GM21717 (cell line): ENCODE data around the gene FBXO5.
"Not testable (repeated sequence)": the region's sequence is repeated elsewhere in the genome, so short reads cannot be mapped to it uniquely, and the experiment has no call there.

Experiments used
- ATAC-seq: cut with Tn5 transposase; IDR thresholded peaks from one replicate; pipeline ENCODE4 v1.9.1; 2021; ENCODE audit warnings: mild to moderate bottlenecking, moderate library complexity; ENCODE audit not compliant: unreplicated experiment

FBXO5 gene

DNA sequence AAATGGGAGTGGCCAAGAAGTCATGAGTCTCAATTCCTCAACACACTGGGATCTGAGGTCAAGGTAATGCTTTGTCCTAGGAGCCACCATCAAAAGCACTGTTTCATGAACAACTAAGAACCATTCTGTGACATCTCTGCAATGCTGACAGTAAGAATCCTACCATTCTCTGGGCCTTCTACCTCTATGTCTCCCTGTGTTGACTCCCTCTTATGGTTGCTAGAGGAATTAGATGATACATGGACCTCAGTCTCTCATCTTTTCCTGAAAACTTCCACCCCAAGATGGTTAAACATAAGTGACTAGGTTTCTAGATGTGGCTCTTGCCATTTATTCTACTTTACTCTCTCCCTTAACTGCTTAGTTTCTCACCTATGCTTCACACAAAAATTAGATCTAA lies 10.6 kb upstream of the FBXO5 start:
- ATAC-seq, result no peak

DNA sequence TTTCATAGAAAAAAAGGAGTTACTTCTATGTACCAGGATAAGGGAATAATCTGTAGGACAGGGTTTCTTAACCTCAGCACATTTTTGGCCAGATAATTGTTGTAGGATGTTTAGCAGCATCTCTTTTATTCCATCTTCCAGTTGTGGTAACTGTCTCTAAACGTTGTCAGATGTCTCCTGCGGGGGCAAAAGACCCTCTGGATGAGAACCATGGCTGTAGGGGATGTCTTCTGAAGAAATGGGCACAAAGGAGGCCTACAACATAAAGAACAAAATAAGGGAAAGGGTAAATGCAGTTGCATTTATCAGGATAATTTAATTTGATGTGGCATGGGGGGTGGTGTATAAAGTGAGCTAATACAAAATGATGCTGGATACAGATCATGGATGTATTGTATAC lies 4.1 kb upstream of the FBXO5 start:
- ATAC-seq, result no peak

- not testable (repeated sequence) for ATAC-seq
Measured at GRCh38 chr6:152985300-152985699, 2.5 kb upstream of the FBXO5 start.

GRCh38 chr6:152984513-152984872 lies 1.7 kb upstream of the FBXO5 start:
- ATAC-seq, result peak; percentile 39

- ATAC-seq, result peak; percentile 31
Measured at GRCh38 chr6:152983637-152984512, 1.0 kb upstream of the FBXO5 start.

DNA sequence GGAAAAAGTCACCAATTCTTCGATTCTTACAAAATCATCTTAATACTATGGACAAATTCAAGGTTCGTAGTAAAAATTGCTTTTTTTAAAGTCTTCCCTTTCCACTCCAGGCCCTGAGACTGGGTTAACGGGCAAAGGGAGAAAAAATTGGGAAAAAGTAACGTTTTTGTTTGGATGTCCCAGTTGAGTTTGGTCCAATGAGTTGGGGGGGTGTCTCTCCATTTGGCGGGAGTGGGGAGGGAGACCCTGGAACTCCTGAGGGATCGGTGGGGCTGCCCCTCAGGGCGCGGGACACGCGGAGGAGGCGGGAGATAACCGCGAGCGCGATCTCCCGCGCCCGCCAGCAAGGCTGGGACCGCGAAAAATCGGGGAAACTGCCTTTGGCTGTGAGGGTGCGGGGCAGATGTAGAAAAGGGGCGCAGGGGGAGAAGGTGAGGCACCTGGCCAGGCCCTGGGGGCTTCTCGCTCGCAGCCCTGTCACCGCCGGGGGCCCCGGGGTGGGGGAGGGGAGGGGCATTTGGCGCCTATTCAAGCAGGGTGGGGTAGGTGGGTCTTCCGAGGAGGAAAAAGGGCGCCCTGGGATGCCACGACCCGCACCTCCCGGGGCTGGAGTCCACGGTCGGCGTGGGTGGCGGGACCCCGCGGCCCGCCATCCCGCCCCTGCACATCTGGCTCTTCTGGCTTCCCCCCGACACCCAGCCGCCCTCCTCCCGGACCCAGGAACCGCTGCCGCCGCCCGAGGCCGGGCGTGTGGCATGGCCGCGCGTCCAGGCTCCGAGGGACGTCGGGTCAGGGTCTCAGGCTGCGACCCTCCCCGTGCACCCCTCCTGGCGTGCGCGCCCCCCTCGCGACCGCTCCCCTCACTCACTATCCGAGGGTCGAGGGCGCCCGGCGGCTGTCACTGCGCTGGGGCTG lies 595 bp downstream of the FBXO5 start:
- peak; percentile 1 for ATAC-seq

DNA sequence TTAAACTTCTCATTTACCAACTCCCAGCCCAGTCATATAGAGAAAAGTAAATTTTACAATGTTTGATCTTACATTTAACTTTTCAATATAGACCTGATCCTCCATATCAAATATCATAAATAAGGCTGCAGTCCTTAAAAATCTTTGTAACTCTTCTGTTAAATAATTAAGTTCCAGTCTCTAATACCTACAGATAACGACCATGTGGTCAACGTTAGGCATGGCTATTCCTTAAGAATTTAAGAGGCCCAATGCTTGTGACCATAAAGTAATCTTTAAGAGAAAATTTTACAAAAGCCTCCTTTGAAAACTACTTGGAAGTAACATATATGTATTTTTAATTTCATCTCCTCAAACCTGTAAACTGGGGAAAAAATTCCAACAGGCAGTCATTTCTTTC lies 1.6 kb downstream of the FBXO5 start:
- ATAC-seq, result no peak

GRCh38 chr6:152980656-152981055 lies 2.2 kb downstream of the FBXO5 start:
- ATAC-seq, result no peak

- ATAC-seq, result no peak
Measured at GRCh38 chr6:152979116-152979515, 3.7 kb downstream of the FBXO5 start.

GRCh38 chr6:152978058-152978457 lies 4.8 kb downstream of the FBXO5 start:
- ATAC-seq, result no peak

GRCh38 chr6:152977556-152977955 lies 5.3 kb downstream of the FBXO5 start:
- ATAC-seq, result no peak

GRCh38 chr6:152976749-152977148 lies 6.1 kb downstream of the FBXO5 start:
- no peak for ATAC-seq

- no peak for ATAC-seq
Measured at GRCh38 chr6:152975204-152975915, 7.5 kb downstream of the FBXO5 start.

- no peak for ATAC-seq
Measured at GRCh38 chr6:152973916-152974315, 8.9 kb downstream of the FBXO5 start.

- ATAC-seq, result no peak
Measured at GRCh38 chr6:152969688-152970418, 13.0 kb downstream of the FBXO5 start.

DNA sequence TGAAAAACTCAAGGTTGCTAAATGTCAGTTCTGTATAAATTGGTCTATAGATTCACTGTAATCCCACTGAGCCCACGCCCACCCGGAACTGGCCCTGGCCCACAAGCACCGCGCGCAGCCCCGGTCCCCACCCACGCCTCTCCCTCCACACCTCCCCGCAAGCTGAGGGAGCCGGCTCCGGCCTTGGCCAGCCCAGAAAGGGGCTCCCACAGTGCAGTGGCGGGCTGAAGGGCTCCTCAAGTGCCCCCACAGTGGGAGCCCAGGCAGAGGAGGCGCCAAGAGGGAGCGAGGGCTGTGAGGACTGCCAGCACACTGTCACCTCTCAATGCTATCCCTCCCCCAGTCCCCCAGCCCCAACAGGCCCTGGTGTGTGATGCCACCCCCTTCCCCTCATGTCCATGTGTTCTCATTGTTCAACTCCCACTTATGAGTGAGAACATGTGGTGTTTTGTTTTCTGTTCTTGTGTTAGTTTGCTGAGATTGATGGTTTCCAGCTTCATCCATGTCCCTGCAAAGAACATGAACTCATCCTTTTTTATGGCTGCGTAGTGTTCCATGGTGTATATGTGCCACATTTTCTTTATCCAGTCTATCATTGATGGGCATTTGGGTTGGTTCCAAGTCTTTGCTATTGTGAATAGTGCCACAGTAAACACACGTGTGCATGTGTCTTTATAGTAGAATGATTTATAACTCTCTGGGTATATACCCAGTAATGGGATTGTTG lies 16.5 kb downstream of the FBXO5 start:
- not testable (repeated sequence) for ATAC-seq

- ATAC-seq, result no peak
Measured at GRCh38 chr6:152959333-152959732, 23.5 kb downstream of the FBXO5 start.

DNA sequence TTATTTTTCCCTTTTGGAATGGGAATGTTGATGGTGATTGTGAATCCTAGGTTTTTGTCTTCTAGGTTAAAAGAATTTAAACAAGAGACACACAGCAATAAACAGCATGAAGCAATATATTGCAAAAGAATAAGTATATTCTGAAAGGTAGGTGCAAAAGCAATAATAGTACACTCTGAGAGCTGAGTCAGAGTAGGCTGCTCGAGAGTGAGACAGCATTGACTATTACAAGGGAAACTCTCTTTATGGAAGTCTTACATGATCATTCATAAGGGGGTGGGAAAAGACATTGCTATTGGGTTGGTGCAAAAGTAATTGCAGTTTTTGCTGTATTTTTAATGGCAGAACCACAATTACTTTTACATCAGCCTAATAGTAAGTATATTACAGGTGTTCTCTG lies 25.0 kb downstream of the FBXO5 start:
- ATAC-seq, result no peak

DNA sequence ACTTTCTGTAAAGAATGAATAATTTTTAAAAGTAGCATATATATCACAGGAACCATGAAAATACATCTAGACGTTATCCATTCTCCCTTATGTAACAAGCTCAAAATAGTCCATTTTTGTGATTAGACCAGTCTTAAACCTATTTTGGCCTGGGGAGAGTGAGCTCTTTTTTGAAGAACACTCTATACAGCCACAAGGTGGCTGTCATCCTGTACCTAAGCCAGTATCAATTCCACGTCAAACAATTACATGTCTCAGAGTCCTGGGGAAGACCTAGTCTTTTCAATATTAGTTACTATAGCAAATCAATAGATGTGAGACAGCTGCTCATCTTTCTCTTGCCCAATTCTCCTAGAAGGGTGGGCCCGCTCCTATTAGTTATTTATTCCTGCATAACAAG lies 28.4 kb downstream of the FBXO5 start:
- ATAC-seq, result no peak
